AG09309 (cell line): ENCODE measurements around the gene C22orf42.

Experiments
- DNase-seq: peaks from one replicate; pipeline ENCODE4 v3.0.0-alpha.2; 2010; ENCODE audit warnings: low read depth
- H3K4me3 ChIP-seq: 2 replicates; pipeline ENCODE4 v1.5.1; 2011; ENCODE audit warnings: mild to moderate bottlenecking, low read depth, low read length, moderate library complexity; ENCODE audit not compliant: control insufficient read depth
- CTCF ChIP-seq: IDR thresholded peaks from 2 replicates; pipeline ENCODE4 v1.5.1; 2011; ENCODE audit warnings: mild to moderate bottlenecking, low read depth, low read length, inconsistent platforms; ENCODE audit not compliant: insufficient read depth, control insufficient read depth; ENCODE audit errors: missing control alignments

The C22orf42 gene

GRCh38 chr22:32158712-32159533 is at the start of gene C22orf42:
TSS of gene C22orf42 (minus strand) at chr22:32159303. CDS start at chr22:32159215, 88 bp downstream.
- TF ChIP-seq CTCF, result no peak
- no peak within 1 kb of the TSS for H3K4me3 ChIP-seq
- DNase-seq, result no peak

GRCh38 chr22:32208681-32209080 is 49.6 kb upstream of the C22orf42 start:
- no peak for DNase-seq
- TF ChIP-seq CTCF, result no peak

GRCh38 chr22:32207971-32208480 is 48.9 kb upstream of the C22orf42 start:
- H3K4me3 ChIP-seq, result no peak overlapping the region
- no peak for DNase-seq
- no peak for TF ChIP-seq CTCF

More at GRCh38 chr22:32208681-32209080, 49.6 kb upstream of the C22orf42 start:
- H3K4me3 ChIP-seq, result no peak overlapping the region

GRCh38 chr22:32206774-32207758 is 48.0 kb upstream of the C22orf42 start:
- no peak for DNase-seq
- H3K4me3 ChIP-seq, result no peak overlapping the region
- TF ChIP-seq CTCF, result peak; percentile 58

- DNase-seq, result no peak
- no peak for TF ChIP-seq CTCF
- no peak overlapping the region for H3K4me3 ChIP-seq
Observed at GRCh38 chr22:32205974-32206773, 47.1 kb upstream of the C22orf42 start.
